CD4-positive, alpha-beta T cell (primary cell): ENCODE results near the gene SCN10A. TPM values are rescaled to one million over a fixed set of nuclear protein-coding genes. Genes with fewer than 3 reads are reported as not detected.

Experiments
- ATAC-seq: fragments of 200-7000 bp; cut with Tn5 transposase; one replicate; pipeline ENCODE4 v1.10.0; 2022; ENCODE audit warnings: mild to moderate bottlenecking; ENCODE audit not compliant: poor library complexity
- CTCF ChIA-PET: fragments of 350-600 bp; sonication (Branson Sonifier 250); formaldehyde crosslinking; loops from one replicate; lab custom pipeline; 2021; ENCODE audit warnings: antibody characterized with exemption, inconsistent platforms; lab: Charles Lee
- POLR2A ChIA-PET: fragments of 350-600 bp; sonication (Branson Sonifier 250); formaldehyde crosslinking; loops from one replicate; lab custom pipeline; 2021; ENCODE audit warnings: antibody characterized with exemption, inconsistent platforms; lab: Charles Lee
- DNase-seq, 14 experiments: peaks; one replicate each; pipeline ENCODE4 v3.0.0-alpha.2; 2013 to 2020; ENCODE audit warnings: mixed read lengths in 2 of 14
- H3K27ac ChIP-seq, 2 donors: one replicate each; pipeline versions ENCODE4 v1.5.1 to v1.7.0; 2013; ENCODE audit warnings: low read length in 2 of 2, low read depth in 1 of 2, mild to moderate bottlenecking in 1 of 2
- H3K27me3 ChIP-seq, 2 experiments: 1 replicate in 1 of 2; 2 replicates in 1 of 2; pipeline versions ENCODE4 v1.6.1 to v1.7.0; 2013; ENCODE audit warnings: low read length in 2 of 2, control low read depth in 1 of 2, mild to moderate bottlenecking in 1 of 2, moderate library complexity in 1 of 2; ENCODE audit not compliant: insufficient read depth in 2 of 2, control insufficient read depth in 1 of 2
- H3K36me3 ChIP-seq: one replicate; pipeline ENCODE4 v1.6.1; 2013; ENCODE audit warnings: low read length, control low read depth; ENCODE audit not compliant: insufficient read depth
- H3K4me1 ChIP-seq: one replicate; pipeline ENCODE4 v1.6.1; 2013; ENCODE audit warnings: low read length, control low read depth; ENCODE audit not compliant: insufficient read depth
- H3K4me3 ChIP-seq: one replicate; pipeline ENCODE4 v1.5.1; 2013; ENCODE audit warnings: mild to moderate bottlenecking, low read length, moderate library complexity
- H3K9me3 ChIP-seq, 2 experiments: 1 replicate in 1 of 2; 2 replicates in 1 of 2; pipeline versions ENCODE4 v1.6.1 to v1.7.0; 2013; ENCODE audit warnings: low read length in 2 of 2, mild to moderate bottlenecking in 2 of 2, control low read depth in 1 of 2, moderate library complexity in 1 of 2; ENCODE audit not compliant: control insufficient read depth in 1 of 2, insufficient read depth in 1 of 2
- H3K27ac Mint-ChIP-seq: one replicate; pipeline ENCODE4 v1.8.0; 2020; ENCODE audit warnings: mixed read lengths
- H3K27me3 Mint-ChIP-seq: one replicate; pipeline ENCODE4 v1.8.0; 2021; ENCODE audit warnings: mixed read lengths
- H3K36me3 Mint-ChIP-seq: one replicate; pipeline ENCODE4 v1.8.0; 2021; ENCODE audit warnings: low read depth, mixed read lengths
- H3K4me1 Mint-ChIP-seq: one replicate; pipeline ENCODE4 v1.8.0; 2021; ENCODE audit warnings: low read depth, mixed read lengths
- H3K4me3 Mint-ChIP-seq: one replicate; pipeline ENCODE4 v1.8.0; 2020; ENCODE audit warnings: mild to moderate bottlenecking, mixed read lengths
- H3K9me3 Mint-ChIP-seq: one replicate; pipeline ENCODE4 v1.8.0; 2020; ENCODE audit warnings: mixed read lengths
- intact Hi-C, 2 experiments: fragments of 100-400 bp; cut with DNase I in 1 of 2; cut with micrococcal nuclease in 1 of 2; formaldehyde crosslinking; loops; one replicate each; pipeline versions ENCODE4 v1.15.1 to v1.9.0; 2023 to 2025; cut with DNase I, micrococcal nuclease
- total RNA-seq, 174 experiments: library from RNA in 2 of 174; stranded (reverse) in 2 of 174; gene quantifications; one replicate each; pipeline ENCODE4 v1.2.3 and lab custom pipeline; 2021 to 2026
- TF ChIP-seq, protein P1 (sequence below): fragments of 200-600 bp; IDR thresholded peaks from one replicate; pipeline ENCODE4 v1.8.0; 2022; ENCODE audit warnings: antibody characterized with exemption, mild to moderate bottlenecking

Gene SCN10A
- total RNA-seq, 2 experiments from 2014 or later = not detected

DNA sequence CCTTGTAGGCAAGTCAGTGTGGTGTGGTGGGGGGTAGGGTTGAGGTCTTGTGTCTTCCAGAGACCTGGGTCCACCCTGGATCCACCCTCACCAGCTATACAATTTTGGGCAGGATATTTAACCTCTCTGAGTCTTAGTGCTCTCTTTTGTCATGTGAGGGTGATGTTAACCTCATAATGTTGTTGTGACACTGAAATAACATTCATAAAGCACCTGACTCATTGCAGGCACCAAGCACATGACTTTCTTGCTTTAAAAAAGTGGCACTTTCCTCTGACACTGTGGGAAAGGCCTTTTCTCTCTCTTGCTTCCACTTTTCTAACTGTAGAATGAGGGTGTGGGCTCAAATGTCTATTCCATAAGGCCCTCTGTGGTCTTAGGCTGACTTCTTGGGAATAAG lies 75.5 kb downstream of the SCN10A start:
- TF ChIP-seq, protein P1, sequence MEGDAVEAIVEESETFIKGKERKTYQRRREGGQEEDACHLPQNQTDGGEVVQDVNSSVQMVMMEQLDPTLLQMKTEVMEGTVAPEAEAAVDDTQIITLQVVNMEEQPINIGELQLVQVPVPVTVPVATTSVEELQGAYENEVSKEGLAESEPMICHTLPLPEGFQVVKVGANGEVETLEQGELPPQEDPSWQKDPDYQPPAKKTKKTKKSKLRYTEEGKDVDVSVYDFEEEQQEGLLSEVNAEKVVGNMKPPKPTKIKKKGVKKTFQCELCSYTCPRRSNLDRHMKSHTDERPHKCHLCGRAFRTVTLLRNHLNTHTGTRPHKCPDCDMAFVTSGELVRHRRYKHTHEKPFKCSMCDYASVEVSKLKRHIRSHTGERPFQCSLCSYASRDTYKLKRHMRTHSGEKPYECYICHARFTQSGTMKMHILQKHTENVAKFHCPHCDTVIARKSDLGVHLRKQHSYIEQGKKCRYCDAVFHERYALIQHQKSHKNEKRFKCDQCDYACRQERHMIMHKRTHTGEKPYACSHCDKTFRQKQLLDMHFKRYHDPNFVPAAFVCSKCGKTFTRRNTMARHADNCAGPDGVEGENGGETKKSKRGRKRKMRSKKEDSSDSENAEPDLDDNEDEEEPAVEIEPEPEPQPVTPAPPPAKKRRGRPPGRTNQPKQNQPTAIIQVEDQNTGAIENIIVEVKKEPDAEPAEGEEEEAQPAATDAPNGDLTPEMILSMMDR = no peak
- H3K27ac ChIP-seq = no peak overlapping the region
- ATAC-seq (no peak), DNase-seq (no peak)
- H3K4me1 ChIP-seq = no peaks in the 10 kb centered on the region
- Mint-ChIP-seq H3K4me1 (no peaks in the 10 kb centered on the region), H3K4me3 (no peak overlapping the region), H3K9me3 (no peaks in the 10 kb centered on the region), H3K27ac (no peak overlapping the region), H3K36me3 (no peaks in the 10 kb centered on the region), H3K27me3 (peaks cover 22% of the 10 kb centered on the region)
- no peak overlapping the region for H3K4me3 ChIP-seq
- H3K36me3 ChIP-seq = no peaks in the 10 kb centered on the region
- intact Hi-C loops = no loop called here
- ChIA-PET POLR2A (no interaction called here), CTCF (no interaction called here)
- H3K27me3 ChIP-seq = peaks cover 0 to 3% of the 10 kb centered on the region in 2 experiments
- H3K9me3 ChIP-seq = no peaks in the 10 kb centered on the region

DNA sequence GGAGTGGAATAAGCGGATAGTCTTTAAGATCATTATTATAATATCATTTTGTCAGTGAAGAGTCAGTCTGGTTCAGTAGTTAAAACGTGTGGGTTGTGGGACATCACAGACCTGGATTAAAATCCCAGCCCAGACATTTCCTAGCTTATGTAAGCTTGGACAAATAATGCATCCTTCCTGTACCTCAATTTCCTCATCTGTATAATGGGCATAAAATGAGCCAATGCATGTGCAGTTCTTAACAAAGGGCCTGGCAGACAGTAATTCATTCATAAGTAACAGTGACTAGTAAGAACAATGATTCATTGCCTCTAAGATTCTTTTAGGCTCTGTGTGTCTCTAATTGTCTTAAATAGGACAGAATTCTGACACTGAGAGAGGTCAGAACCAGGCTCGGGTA lies 76.1 kb downstream of the SCN10A start:
- Histone ChIP-seq H3K4me1 (no peaks in the 10 kb centered on the region), H3K9me3 (no peaks in the 10 kb centered on the region), H3K27ac (no peak overlapping the region), H3K27me3 (peaks cover 0 to 3% of the 10 kb centered on the region in 2 experiments), H3K4me3 (no peak overlapping the region), H3K36me3 (no peaks in the 10 kb centered on the region)
- DNase-seq (no peak), ATAC-seq (no peak)
- H3K27ac Mint-ChIP-seq = no peak overlapping the region
- POLR2A ChIA-PET = no interaction called here
- no peaks in the 10 kb centered on the region for H3K4me1 Mint-ChIP-seq
- H3K27me3 Mint-ChIP-seq = peaks cover 22% of the 10 kb centered on the region
- intact Hi-C loops = no loop called here
- no peaks in the 10 kb centered on the region for H3K9me3 Mint-ChIP-seq
- H3K36me3 Mint-ChIP-seq = no peaks in the 10 kb centered on the region
- H3K4me3 Mint-ChIP-seq = no peak overlapping the region
- CTCF ChIA-PET = no interaction called here
- TF ChIP-seq, protein P1 = no peak

DNA sequence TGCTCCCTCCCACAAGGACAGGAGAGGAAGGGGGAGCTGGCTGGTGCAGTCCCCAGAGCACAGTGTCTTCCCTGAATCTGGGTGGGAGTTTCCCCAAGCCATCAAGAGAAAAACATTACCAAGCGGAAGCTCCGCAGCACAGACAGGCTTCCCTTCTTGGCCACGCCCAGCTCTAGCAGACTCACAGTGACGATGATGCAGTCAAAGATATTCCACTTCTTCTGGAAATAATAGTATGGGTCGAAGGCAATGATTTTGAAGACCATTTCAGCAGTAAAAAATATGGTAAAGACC lies 76.7 kb downstream of the SCN10A start:
- CTCF ChIA-PET = no interaction called here
- intact Hi-C loops = no loop called here
- no peak overlapping the region for H3K4me3 Mint-ChIP-seq
- no peaks in the 10 kb centered on the region for H3K9me3 ChIP-seq
- H3K27ac ChIP-seq = no peak overlapping the region
- H3K4me1 Mint-ChIP-seq = no peaks in the 10 kb centered on the region
- H3K36me3 ChIP-seq = no peaks in the 10 kb centered on the region
- POLR2A ChIA-PET = no interaction called here
- no peaks in the 10 kb centered on the region for H3K9me3 Mint-ChIP-seq
- H3K4me3 ChIP-seq = no peak overlapping the region
- peaks cover 22% of the 10 kb centered on the region for H3K27me3 Mint-ChIP-seq
- no peaks in the 10 kb centered on the region for H3K4me1 ChIP-seq
- H3K36me3 Mint-ChIP-seq = no peaks in the 10 kb centered on the region
- DNase-seq (no peak), ATAC-seq (no peak)
- TF ChIP-seq, protein P1 = no peak
- H3K27ac Mint-ChIP-seq = no peak overlapping the region
- H3K27me3 ChIP-seq = peaks cover 0 to 3% of the 10 kb centered on the region in 2 experiments
